ENCODE results near the gene RAD50.

Gene RAD50

DNA sequence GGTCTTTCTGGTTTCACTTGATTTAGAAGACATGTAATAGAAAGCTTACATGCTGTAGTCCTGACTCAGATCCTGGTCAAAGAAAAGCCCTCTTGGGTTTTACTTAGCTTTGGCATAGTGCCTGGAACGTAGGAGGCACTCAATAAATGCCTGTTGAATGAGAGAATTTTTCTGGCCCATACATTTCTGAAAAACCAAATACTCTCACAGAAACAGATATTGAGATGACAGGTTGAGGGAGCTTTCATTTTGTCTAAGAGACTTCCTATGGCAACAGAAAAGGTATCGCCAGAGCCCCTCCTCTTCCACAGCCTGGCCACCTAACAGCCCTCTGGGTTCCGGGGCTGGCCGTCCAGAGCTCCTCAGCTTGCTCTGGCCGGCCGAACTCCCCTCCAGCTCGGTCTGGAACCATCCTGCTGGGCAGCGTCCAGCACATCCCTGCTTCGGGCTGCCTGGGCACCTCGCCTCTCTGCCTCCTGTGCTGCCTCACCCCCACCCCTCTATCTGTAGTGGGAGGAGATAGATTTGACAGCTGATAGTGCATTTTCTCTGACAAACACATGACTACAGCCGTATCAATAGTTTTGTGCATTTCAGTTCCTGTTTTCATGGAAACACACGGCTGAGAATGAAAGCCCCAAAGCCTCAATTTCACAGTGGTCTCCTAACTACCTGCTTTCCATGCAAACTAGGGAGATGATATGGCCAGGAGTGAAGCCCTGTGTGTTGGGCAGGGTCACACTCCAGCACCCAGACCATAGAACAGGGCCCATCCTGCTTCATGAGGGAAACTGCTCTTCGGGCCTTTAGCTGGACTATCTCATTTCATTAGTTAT, 118.1 kb downstream of the RAD50 start:
- H3K79me1 ChIP-seq (replicated peaks; ENCODE audit: low read length, poor library complexity, severe bottlenecking), result no peaks in the 10 kb centered on the region
- 64% methylated on average over 11 of the region's 13 CpGs for WGBS

DNA sequence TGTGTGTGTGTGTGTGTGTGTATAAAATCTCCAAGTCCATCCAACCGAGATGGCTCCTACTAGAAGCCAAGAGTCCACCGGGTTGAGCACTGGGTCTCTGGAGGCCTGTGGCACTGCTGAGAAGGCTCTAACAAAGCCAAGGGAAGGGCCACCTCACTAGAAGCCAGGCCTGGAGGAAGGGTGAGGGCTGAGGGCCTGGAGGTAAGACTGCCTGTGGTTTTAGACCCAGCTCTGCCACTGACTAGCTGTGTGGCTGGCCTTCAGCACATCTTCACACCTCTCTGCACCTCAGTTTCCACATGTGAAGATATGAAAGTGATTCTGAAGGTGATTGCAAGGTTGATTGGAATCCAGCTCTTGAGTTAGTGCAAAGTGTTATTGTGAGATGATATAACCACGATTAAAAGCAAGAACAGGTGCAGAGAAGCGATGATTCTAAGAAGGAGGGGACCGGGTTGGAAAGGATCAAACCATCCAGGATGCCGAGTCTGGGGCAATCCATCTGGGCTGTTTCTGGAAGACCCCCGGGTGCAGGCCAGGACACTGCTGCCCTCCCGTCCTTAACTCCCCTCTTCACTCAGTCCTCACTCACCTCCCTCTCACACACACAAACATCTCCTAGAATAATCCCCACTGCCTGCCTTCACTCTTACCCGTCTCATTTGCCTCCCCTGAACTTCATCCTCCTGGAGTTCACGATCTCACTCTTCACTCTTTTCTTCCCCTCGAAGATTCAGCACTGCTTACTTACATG, 119.3 kb downstream of the RAD50 start:
- H3K14ac ChIP-seq (ENCODE audit: low read length in 2 of 2), result no peak overlapping the region

More for the DNA sequence above, 118.1 kb downstream of the RAD50 start:
- Histone ChIP-seq H3K36me3 (ENCODE audit: control insufficient read depth in 1 of 2, insufficient read depth in 2 of 2, low read depth in 1 of 2, low read length in 2 of 2) (no peaks in the 10 kb centered on the region), H2BK120ac (ENCODE audit: low read depth, low read length) (no peak overlapping the region), H3K27me3 (ENCODE audit: control insufficient read depth in 1 of 2, insufficient read depth in 1 of 2, low read length in 2 of 2) (peaks cover 0 to 12% of the 10 kb centered on the region in 2 experiments), H3K27ac (ENCODE audit: low read length, poor library complexity, severe bottlenecking) (peak overlapping the region; percentile 88), H4K91ac (ENCODE audit: low read length) (peak overlapping the region; percentile 71), H3K4me1 (ENCODE audit: control insufficient read depth, insufficient read depth, low read depth, low read length) (peaks cover 17% of the 10 kb centered on the region), H2AFZ (ENCODE audit: low read depth, low read length) (no peak overlapping the region), H3K18ac (ENCODE audit: low read depth in 1 of 2, low read length in 2 of 2) (peak overlapping the region in 1 of 2 experiments; percentile 70), H3K23ac (ENCODE audit: low read length in 2 of 2) (no peak overlapping the region), H4K8ac (ENCODE audit: low read length) (peak overlapping the region; percentile 24), H3K4me2 (ENCODE audit: low read length, poor library complexity, severe bottlenecking) (no peak overlapping the region), H2BK5ac (ENCODE audit: low read depth, low read length, poor library complexity, severe bottlenecking) (no peak overlapping the region), H3K4ac (ENCODE audit: low read depth in 1 of 2, low read length in 2 of 2) (peak overlapping the region in 1 of 2 experiments; percentile 53), H3K9ac (ENCODE audit: low read length) (peak overlapping the region; percentile 81), H2BK12ac (ENCODE audit: low read length in 2 of 2) (peak overlapping the region; percentile 87 to 89), H3K4me3 (ENCODE audit: insufficient read depth in 1 of 2, low read depth in 1 of 2, low read length in 2 of 2) (peak overlapping the region in 1 of 2 experiments; percentile 66), H2BK15ac (ENCODE audit: low read depth, poor library complexity, severe bottlenecking) (peak overlapping the region; percentile 82), H2AK5ac (ENCODE audit: low read length, severe bottlenecking) (no peak overlapping the region), H3K9me3 (ENCODE audit: control insufficient read depth, low read length) (no peaks in the 10 kb centered on the region), H3K14ac (ENCODE audit: low read length in 2 of 2) (peak overlapping the region in 1 of 2 experiments; percentile 85)
- DNase-seq, result peak; percentile 94

DNA sequence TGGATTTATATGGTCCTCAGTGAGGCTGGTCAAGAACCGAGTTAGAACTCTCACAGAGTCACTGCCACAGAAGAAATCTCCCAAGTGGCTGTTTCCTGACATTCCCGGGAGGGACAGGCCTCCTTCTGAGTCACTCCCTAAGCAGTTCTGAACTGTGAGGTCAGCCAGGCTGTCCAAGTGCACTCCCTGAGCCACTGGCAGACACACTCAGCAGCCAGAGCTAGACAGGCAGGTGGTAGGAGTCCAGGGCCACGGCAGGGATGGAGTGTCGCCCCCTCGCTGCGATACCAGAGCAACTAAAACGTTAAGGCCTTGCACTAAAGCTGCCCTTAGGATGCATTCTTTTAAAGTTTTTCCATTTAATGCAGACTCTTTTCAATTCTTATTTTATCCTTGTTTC, 120.4 kb downstream of the RAD50 start:
- H3K4me3 ChIP-seq (ENCODE audit: insufficient read depth in 1 of 2, low read depth in 1 of 2, low read length in 2 of 2), result no peak overlapping the region
- H3K18ac ChIP-seq (ENCODE audit: low read depth in 1 of 2, low read length in 2 of 2), result no peak overlapping the region
- peaks cover 17% of the 10 kb centered on the region for H3K4me1 ChIP-seq (ENCODE audit: control insufficient read depth, insufficient read depth, low read depth, low read length)
- no peak overlapping the region for H3K9ac ChIP-seq (ENCODE audit: low read length)
- no peak overlapping the region for H4K8ac ChIP-seq (ENCODE audit: low read length)
- H3K27ac ChIP-seq (ENCODE audit: low read length, poor library complexity, severe bottlenecking), result peak overlapping the region; percentile 18
- H3K79me1 ChIP-seq (replicated peaks; ENCODE audit: low read length, poor library complexity, severe bottlenecking), result no peaks in the 10 kb centered on the region
- H3K14ac ChIP-seq (ENCODE audit: low read length in 2 of 2), result no peak overlapping the region
- 10% methylated on average over 6 of the region's 7 CpGs for WGBS
- H2BK5ac ChIP-seq (ENCODE audit: low read depth, low read length, poor library complexity, severe bottlenecking), result no peak overlapping the region
- H2BK12ac ChIP-seq (ENCODE audit: low read length in 2 of 2), result no peak overlapping the region
- no peak overlapping the region for H2BK120ac ChIP-seq (ENCODE audit: low read depth, low read length)
- no peak overlapping the region for H2BK15ac ChIP-seq (ENCODE audit: low read depth, poor library complexity, severe bottlenecking)
- H3K36me3 ChIP-seq (ENCODE audit: control insufficient read depth in 1 of 2, insufficient read depth in 2 of 2, low read depth in 1 of 2, low read length in 2 of 2), result no peaks in the 10 kb centered on the region
- no peak overlapping the region for H3K4ac ChIP-seq (ENCODE audit: low read depth in 1 of 2, low read length in 2 of 2)
- H3K27me3 ChIP-seq (ENCODE audit: control insufficient read depth in 1 of 2, insufficient read depth in 1 of 2, low read length in 2 of 2), result peaks cover 0 to 9% of the 10 kb centered on the region in 2 experiments
- no peak overlapping the region for H4K91ac ChIP-seq (ENCODE audit: low read length)
- H2AFZ ChIP-seq (ENCODE audit: low read depth, low read length), result no peak overlapping the region
- no peak overlapping the region for H2AK5ac ChIP-seq (ENCODE audit: low read length, severe bottlenecking)
- H3K9me3 ChIP-seq (ENCODE audit: control insufficient read depth, low read length), result no peaks in the 10 kb centered on the region
- no peak overlapping the region for H3K4me2 ChIP-seq (ENCODE audit: low read length, poor library complexity, severe bottlenecking)
- H3K23ac ChIP-seq (ENCODE audit: low read length in 2 of 2), result no peak overlapping the region
- DNase-seq, result peak; percentile 96

More for the DNA sequence above, 119.3 kb downstream of the RAD50 start:
- H2BK5ac ChIP-seq (ENCODE audit: low read depth, low read length, poor library complexity, severe bottlenecking), result no peak overlapping the region
- H2BK12ac ChIP-seq (ENCODE audit: low read length in 2 of 2), result peak overlapping the region; percentile 32 to 90
- no peaks in the 10 kb centered on the region for H3K9me3 ChIP-seq (ENCODE audit: control insufficient read depth, low read length)
- no peak overlapping the region for H3K4me3 ChIP-seq (ENCODE audit: insufficient read depth in 1 of 2, low read depth in 1 of 2, low read length in 2 of 2)
- no peak for DNase-seq
- peak overlapping the region; percentile 64 for H4K8ac ChIP-seq (ENCODE audit: low read length)
- H3K4me2 ChIP-seq (ENCODE audit: low read length, poor library complexity, severe bottlenecking), result no peak overlapping the region
- H3K23ac ChIP-seq (ENCODE audit: low read length in 2 of 2), result no peak overlapping the region
- peak overlapping the region; percentile 78 for H4K91ac ChIP-seq (ENCODE audit: low read length)
- peak overlapping the region; percentile 37 for H2BK15ac ChIP-seq (ENCODE audit: low read depth, poor library complexity, severe bottlenecking)
- no peaks in the 10 kb centered on the region for H3K36me3 ChIP-seq (ENCODE audit: control insufficient read depth in 1 of 2, insufficient read depth in 2 of 2, low read depth in 1 of 2, low read length in 2 of 2)
- H3K27me3 ChIP-seq (ENCODE audit: control insufficient read depth in 1 of 2, insufficient read depth in 1 of 2, low read length in 2 of 2), result peaks cover 0 to 9% of the 10 kb centered on the region in 2 experiments
- peak overlapping the region; percentile 23 for H2BK120ac ChIP-seq (ENCODE audit: low read depth, low read length)
- WGBS, result 96% methylated on average over 9 of the region's 11 CpGs
- H3K4ac ChIP-seq (ENCODE audit: low read depth in 1 of 2, low read length in 2 of 2), result peak overlapping the region in 1 of 2 experiments; percentile 24
- peaks cover 17% of the 10 kb centered on the region for H3K4me1 ChIP-seq (ENCODE audit: control insufficient read depth, insufficient read depth, low read depth, low read length)
- no peaks in the 10 kb centered on the region for H3K79me1 ChIP-seq (replicated peaks; ENCODE audit: low read length, poor library complexity, severe bottlenecking)
- no peak overlapping the region for H2AFZ ChIP-seq (ENCODE audit: low read depth, low read length)
- H2AK5ac ChIP-seq (ENCODE audit: low read length, severe bottlenecking), result peak overlapping the region; percentile 95
- H3K27ac ChIP-seq (ENCODE audit: low read length, poor library complexity, severe bottlenecking), result no peak overlapping the region
- no peak overlapping the region for H3K9ac ChIP-seq (ENCODE audit: low read length)
- H3K18ac ChIP-seq (ENCODE audit: low read depth in 1 of 2, low read length in 2 of 2), result peak overlapping the region in 1 of 2 experiments; percentile 78
